ENCODE measurements around the gene KLRD1.
"Not testable (repeated sequence)": the region's sequence is repeated elsewhere in the genome, so short reads cannot be mapped to it uniquely, and the experiment has no call there.

GRCh38 chr12:10367714-10368113, 60.0 kb downstream of the KLRD1 start:
- not testable (repeated sequence) for TF ChIP-seq POLR2A, CTCF (IDR thresholded peaks at IDR 0.05)
